K562 (cell line): Measurements from ENCODE around the gene HSDL1. TPM values are rescaled to one million over a fixed set of nuclear protein-coding genes. Genes with fewer than 3 reads are reported as not detected.

Experiments used
- ADNP ChIP-seq: fragments of 200-800 bp; sonication (Bioruptor generic); IDR thresholded peaks from 2 replicates; pipeline ENCODE4 v1.6.1; 2016; ENCODE audit warnings: missing genetic modification characterization, missing compliant biosample characterization
- CCNT2 ChIP-seq: IDR thresholded peaks from 2 replicates; pipeline ENCODE4 v1.6.1; 2011; ENCODE audit warnings: borderline replicate concordance, low read depth, mild to moderate bottlenecking, moderate library complexity, mixed read lengths, low read length; ENCODE audit not compliant: insufficient read length; ENCODE audit errors: extremely low read depth
- E2F1 ChIP-seq: sonication (generic); formaldehyde crosslinking; IDR thresholded peaks from 2 replicates; pipeline ENCODE4 v1.8.1; 2023; ENCODE audit warnings: mild to moderate bottlenecking, missing genetic modification reagents, moderate library complexity
- GABPA ChIP-seq: fragments of 200-800 bp; sonication (Bioruptor generic); conservative IDR thresholded peaks from 2 replicates; pipeline ENCODE4 v1.6.1; 2016; ENCODE audit warnings: low read depth, missing genetic modification characterization, missing compliant biosample characterization
- GABPB2 ChIP-seq: fragments of 250-450 bp; sonication (Bioruptor Pico); conservative IDR thresholded peaks from 2 replicates; pipeline ENCODE4 v1.5.1; 2021; ENCODE audit warnings: mild to moderate bottlenecking
- HSF4 ChIP-seq: fragments of 250-450 bp; sonication (Bioruptor Pico); IDR thresholded peaks from 2 replicates; pipeline ENCODE4 v2.1.2; 2022; ENCODE audit warnings: mild to moderate bottlenecking, moderate library complexity, borderline replicate concordance
- MIER1 ChIP-seq: fragments of 450-650 bp; IDR thresholded peaks from 2 replicates; pipeline ENCODE4 v1.6.1; 2016; ENCODE audit warnings: antibody characterized with exemption, mild to moderate bottlenecking, low read depth
- SMARCB1 ChIP-seq: IDR thresholded peaks from 2 replicates; pipeline ENCODE4 v1.6.1; 2011; ENCODE audit warnings: improper control_type of control experiment, low read depth; ENCODE audit not compliant: insufficient read length
- STAT5B ChIP-seq: fragments of 250-450 bp; sonication (Bioruptor Pico); IDR thresholded peaks from 2 replicates; pipeline ENCODE4 v1.8.0; 2021; ENCODE audit warnings: mild to moderate bottlenecking, inconsistent platforms
- ZNF175 ChIP-seq: fragments of 200-800 bp; sonication (Bioruptor generic); IDR thresholded peaks from 2 replicates; pipeline ENCODE4 v1.6.1; 2016; ENCODE audit warnings: low read depth, mild to moderate bottlenecking, missing genetic modification characterization, missing compliant biosample characterization
- ZNF384 ChIP-seq: IDR thresholded peaks from 2 replicates; pipeline ENCODE4 v1.6.1; 2012; ENCODE audit warnings: low read depth, low read length, improper control_type of control experiment
- ZNF766 ChIP-seq: fragments of 200-800 bp; sonication (Bioruptor generic); conservative IDR thresholded peaks from 2 replicates; pipeline ENCODE4 v1.6.1; 2016; ENCODE audit warnings: missing genetic modification characterization, missing compliant biosample characterization
- ZNF780A ChIP-seq: fragments of 250-450 bp; sonication (Bioruptor Pico); IDR thresholded peaks from 2 replicates; pipeline ENCODE4 v1.5.0; 2021; ENCODE audit warnings: mild to moderate bottlenecking
- polyA plus RNA-seq, 8 experiments: library from polyadenylated mRNA; depleted of rRNA in 4 of 8; stranded (reverse) in 5 of 8; unstranded in 3 of 8; fragments of >200 nt; fragmentation: Nextera tagmentation in 2 of 8; fragmentation: Illumina TruSeq in 1 of 8; extraction: Ambion mirVana in 2 of 8; extraction: Trizol in 1 of 8; gene quantifications; 2 replicates each; pipeline versions ENCODE4 v1.2.1 to v1.2.3, GENCODE V29; 2011 to 2014; ENCODE audit warnings: inconsistent platforms in 1 of 8, missing spikeins in 1 of 8
- total RNA-seq, 7 experiments: library from RNA; depleted of rRNA in 6 of 7; stranded (reverse); fragments of >200 nt in 6 of 7; fragmentation: Illumina TruSeq in 2 of 7; extraction: Trizol in 2 of 7; gene quantifications; 2 replicates each; pipeline versions ENCODE4 v1.2.1 to v1.2.3, GENCODE V29; 2011 to 2021; ENCODE audit warnings: low replicate concordance in 1 of 7
- TF ChIP-seq, protein P1 (sequence below): sonication (generic); formaldehyde crosslinking; IDR thresholded peaks from 2 replicates; pipeline ENCODE4 v1.8.0; 2023; ENCODE audit warnings: mild to moderate bottlenecking, missing genetic modification reagents
- TF ChIP-seq, protein P2 (sequence below): fragments of 250-450 bp; sonication (Bioruptor Pico); IDR thresholded peaks from 2 replicates; pipeline ENCODE4 v1.8.0; 2022; ENCODE audit warnings: moderate library complexity, mild to moderate bottlenecking, inconsistent platforms
- TF ChIP-seq, protein P3 (sequence below): fragments of 450-650 bp; IDR thresholded peaks from 2 replicates; pipeline ENCODE4 v1.6.1; 2017; ENCODE audit warnings: antibody characterized with exemption, mild to moderate bottlenecking
- TF ChIP-seq, protein P4 (sequence below): fragments of 250-450 bp; sonication (Bioruptor Pico); IDR thresholded peaks from 2 replicates; pipeline ENCODE4 v1.8.0; 2021; ENCODE audit warnings: moderate library complexity, mild to moderate bottlenecking, inconsistent platforms
- TF ChIP-seq, protein P5 (sequence below): fragments of 450-650 bp; IDR thresholded peaks from 2 replicates; pipeline ENCODE4 v1.6.1; 2016; ENCODE audit warnings: missing biosample characterization, missing genetic modification characterization

Gene HSDL1
- total and polyA plus RNA-seq, 9 of the 15 experiments (the other 6 are each of a cell fraction or from before 2014, with no cell fraction given) = 14.8 to 41.2 (median 27.7) TPM

DNA sequence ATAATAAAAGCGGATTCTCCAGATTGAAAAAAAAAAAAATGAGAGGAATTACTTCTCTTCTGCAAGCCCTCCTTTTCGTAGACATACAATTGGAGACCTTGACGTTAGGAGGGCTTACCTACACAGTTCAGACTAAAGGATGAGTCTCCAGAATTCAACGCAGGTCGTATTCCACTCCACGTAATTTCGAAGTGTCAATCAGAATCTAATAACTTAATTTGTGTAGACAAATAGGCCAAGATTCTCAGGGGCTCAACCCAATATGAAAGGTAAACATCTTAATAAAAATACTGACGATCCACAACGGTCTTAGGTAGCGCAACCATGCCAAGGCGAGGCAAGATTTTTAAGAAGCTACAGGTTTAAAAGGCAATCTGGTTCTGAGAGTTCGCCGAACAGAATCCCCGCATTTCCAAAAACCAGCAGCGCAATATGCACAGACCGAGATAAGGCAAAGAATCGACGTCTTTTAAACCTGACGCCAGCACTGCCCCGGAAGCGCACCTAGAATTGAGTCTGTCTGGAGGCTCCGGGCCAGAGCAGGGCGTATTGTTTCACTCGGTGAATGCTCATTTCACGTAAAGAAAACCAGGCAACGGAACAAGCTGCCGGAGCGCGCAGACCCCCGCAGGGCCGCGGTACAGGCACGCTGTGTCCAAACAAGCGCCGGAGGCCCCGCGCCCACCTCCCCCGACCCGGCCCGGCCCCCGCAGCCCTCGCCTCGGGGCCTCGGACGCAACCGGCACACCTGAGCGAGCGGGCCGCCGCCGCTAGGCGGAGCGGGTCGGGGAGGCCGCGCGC, 28.9 kb downstream of the HSDL1 start (continued):
- TF ChIP-seq E2F1 (CRISPR knock-in tag) (no peak), HSF4 (no peak), ADNP (no peak), ZNF384 (no peak), GABPB2 (CRISPR knock-in tag) (no peak), SMARCB1 (no peak), GABPA (tag) (peak; percentile 87), STAT5B (no peak), ZNF175 (peak; percentile 31; the same call in 1 of the 2 replicates), ZNF766 (peak; percentile 44; the same call in 1 of the 2 replicates), MIER1 (0 out of 2 replicates have a peak, but pooled peaks have one; percentile 50), CCNT2 (no peak), ZNF780A (CRISPR knock-in tag) (no peak)
- TF ChIP-seq, protein P1, sequence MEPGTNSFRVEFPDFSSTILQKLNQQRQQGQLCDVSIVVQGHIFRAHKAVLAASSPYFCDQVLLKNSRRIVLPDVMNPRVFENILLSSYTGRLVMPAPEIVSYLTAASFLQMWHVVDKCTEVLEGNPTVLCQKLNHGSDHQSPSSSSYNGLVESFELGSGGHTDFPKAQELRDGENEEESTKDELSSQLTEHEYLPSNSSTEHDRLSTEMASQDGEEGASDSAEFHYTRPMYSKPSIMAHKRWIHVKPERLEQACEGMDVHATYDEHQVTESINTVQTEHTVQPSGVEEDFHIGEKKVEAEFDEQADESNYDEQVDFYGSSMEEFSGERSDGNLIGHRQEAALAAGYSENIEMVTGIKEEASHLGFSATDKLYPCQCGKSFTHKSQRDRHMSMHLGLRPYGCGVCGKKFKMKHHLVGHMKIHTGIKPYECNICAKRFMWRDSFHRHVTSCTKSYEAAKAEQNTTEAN = peak; percentile 30; the same call in 1 of the 2 replicates
- TF ChIP-seq, protein P2, sequence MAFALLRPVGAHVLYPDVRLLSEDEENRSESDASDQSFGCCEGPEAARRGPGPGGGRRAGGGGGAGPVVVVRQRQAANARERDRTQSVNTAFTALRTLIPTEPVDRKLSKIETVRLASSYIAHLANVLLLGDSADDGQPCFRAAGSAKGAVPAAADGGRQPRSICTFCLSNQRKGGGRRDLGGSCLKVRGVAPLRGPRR (CRISPR knock-in tag) = no peak
- TF ChIP-seq, protein P3, sequence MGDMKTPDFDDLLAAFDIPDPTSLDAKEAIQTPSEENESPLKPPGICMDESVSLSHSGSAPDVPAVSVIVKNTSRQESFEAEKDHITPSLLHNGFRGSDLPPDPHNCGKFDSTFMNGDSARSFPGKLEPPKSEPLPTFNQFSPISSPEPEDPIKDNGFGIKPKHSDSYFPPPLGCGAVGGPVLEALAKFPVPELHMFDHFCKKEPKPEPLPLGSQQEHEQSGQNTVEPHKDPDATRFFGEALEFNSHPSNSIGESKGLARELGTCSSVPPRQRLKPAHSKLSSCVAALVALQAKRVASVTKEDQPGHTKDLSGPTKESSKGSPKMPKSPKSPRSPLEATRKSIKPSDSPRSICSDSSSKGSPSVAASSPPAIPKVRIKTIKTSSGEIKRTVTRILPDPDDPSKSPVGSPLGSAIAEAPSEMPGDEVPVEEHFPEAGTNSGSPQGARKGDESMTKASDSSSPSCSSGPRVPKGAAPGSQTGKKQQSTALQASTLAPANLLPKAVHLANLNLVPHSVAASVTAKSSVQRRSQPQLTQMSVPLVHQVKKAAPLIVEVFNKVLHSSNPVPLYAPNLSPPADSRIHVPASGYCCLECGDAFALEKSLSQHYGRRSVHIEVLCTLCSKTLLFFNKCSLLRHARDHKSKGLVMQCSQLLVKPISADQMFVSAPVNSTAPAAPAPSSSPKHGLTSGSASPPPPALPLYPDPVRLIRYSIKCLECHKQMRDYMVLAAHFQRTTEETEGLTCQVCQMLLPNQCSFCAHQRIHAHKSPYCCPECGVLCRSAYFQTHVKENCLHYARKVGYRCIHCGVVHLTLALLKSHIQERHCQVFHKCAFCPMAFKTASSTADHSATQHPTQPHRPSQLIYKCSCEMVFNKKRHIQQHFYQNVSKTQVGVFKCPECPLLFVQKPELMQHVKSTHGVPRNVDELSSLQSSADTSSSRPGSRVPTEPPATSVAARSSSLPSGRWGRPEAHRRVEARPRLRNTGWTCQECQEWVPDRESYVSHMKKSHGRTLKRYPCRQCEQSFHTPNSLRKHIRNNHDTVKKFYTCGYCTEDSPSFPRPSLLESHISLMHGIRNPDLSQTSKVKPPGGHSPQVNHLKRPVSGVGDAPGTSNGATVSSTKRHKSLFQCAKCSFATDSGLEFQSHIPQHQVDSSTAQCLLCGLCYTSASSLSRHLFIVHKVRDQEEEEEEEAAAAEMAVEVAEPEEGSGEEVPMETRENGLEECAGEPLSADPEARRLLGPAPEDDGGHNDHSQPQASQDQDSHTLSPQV = peak; percentile 35; the same call in 1 of the 2 replicates
- TF ChIP-seq, protein P4, sequence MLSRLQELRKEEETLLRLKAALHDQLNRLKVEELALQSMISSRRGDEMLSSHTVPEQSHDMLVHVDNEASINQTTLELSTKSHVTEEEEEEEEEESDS = no peak
- TF ChIP-seq, protein P5, sequence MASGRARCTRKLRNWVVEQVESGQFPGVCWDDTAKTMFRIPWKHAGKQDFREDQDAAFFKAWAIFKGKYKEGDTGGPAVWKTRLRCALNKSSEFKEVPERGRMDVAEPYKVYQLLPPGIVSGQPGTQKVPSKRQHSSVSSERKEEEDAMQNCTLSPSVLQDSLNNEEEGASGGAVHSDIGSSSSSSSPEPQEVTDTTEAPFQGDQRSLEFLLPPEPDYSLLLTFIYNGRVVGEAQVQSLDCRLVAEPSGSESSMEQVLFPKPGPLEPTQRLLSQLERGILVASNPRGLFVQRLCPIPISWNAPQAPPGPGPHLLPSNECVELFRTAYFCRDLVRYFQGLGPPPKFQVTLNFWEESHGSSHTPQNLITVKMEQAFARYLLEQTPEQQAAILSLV (tag) = no peak
